GM19035 (cell line): ENCODE measurements around the gene NUBP2.
"Not testable (repeated sequence)": the region's sequence is repeated elsewhere in the genome, so short reads cannot be mapped to it uniquely, and the experiment has no call there.

Experiments used
- ATAC-seq: cut with Tn5 transposase; IDR thresholded peaks from one replicate; pipeline ENCODE4 v1.9.1; 2021; ENCODE audit not compliant: unreplicated experiment

The NUBP2 gene

DNA sequence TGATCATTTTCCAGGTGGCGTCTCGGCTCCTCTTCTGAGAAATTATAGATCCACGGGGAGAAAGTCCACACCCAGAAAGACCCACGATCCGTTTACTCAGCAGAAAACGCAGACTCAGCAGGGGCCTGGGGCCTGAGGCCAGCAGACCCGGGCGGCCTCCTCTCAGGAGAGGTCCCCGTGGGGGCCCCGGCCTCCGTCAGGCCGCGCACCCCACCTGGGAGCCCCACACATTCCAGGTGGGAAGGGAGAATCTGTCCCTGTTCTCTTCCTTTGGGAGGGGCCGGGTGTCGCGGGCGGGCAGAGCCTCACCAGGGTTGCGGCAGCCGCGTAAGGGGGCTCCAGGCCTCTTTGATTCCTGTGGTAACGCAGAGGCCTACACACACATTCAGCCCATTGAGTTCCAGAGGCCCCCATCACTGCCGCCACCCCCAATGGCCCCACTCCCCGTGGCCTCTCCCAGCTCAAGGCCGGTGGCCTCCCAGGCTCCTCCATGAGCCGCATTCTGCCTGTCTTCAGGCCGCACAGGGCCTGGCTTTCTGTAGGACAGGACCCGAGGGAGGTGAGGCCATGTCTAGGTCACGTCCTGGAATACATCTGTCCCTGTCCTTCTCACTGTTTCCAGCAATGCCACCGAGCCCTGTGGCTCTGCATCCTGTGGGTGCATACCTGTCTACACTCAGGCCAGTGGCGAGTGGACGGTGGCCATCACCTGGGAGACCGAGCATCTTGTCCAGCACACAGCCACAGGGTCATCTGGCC lies 12.3 kb downstream of the NUBP2 start:
- ATAC-seq: no peak

DNA sequence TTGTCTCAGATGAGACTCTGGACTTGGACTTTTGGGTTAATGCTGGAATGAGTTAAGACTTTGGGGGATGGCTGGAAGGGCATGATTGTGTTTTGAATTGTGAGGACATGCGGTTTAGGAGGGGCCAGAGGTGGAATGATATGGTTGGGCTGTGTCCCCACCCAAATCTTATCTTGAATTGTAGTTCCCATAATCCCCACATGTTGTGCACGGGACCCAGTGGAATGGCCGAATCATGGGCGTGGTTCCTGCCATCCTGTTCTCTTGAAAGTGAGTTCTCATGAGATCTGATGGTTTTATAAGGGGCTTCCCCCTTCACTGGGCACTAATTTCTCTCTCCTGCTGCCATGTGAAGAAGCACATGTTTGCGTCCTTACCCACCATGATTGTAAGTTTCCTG lies 16.5 kb downstream of the NUBP2 start:
- not testable (repeated sequence) for ATAC-seq

DNA sequence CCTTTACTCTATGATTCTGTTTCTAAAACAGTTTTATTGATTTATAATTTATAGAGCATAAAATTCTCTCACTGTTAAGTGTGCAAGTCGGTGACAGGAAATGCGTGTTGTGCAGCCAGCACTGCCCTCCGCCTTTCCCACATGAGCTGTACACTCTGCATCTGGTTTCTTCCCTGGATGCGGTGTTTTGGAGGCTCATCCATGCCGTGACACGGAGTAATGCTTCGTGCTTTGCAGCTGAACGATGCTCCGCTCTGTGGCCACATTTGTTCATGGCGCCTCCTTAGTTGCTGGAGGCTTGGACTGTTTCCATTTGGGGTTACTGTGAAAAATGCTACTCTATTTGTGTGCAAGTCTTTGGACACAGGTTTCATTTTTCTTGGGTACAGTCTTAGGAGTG lies 17.9 kb downstream of the NUBP2 start:
- no peak for ATAC-seq

DNA sequence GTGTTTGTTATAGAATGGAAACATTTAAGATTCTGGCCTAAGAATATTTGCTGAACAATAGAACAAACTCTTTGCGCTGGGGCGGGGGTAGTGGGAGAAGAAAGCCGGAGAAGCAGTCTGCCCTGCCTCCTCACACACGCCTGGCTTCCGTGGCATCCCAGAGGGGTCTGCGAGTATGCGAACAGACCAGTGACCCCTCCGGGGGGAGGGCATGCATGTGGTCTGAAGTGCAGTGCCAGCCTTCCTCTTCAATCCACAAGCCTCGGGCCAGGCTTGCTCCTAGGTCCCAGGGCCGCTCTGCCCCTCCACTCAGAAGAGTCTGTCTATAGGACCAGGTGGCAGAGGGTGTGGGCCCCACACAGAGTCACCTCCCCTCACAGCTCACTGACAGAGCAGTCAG lies 24.9 kb downstream of the NUBP2 start:
- ATAC-seq: no peak

DNA sequence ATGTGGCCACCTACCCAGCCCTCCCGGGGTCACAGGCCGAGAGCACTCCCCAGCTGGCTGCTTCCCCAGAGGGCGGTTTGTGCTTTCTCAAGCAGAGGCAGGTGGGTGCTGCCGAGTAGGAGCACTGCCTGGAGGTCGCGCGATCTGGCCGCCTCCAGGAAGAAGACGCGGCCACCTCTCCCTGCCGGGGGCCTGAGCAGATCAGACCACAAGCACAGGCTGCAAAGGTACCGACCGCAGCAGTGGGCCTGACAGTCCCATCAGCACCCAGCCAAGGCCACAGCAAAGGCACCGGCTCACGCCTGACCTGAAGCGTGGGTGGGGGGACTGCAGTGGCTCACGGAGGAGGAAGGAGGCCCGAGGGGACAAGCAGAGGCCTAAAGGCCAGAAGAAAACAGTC lies 25.9 kb downstream of the NUBP2 start:
- no peak for ATAC-seq

DNA sequence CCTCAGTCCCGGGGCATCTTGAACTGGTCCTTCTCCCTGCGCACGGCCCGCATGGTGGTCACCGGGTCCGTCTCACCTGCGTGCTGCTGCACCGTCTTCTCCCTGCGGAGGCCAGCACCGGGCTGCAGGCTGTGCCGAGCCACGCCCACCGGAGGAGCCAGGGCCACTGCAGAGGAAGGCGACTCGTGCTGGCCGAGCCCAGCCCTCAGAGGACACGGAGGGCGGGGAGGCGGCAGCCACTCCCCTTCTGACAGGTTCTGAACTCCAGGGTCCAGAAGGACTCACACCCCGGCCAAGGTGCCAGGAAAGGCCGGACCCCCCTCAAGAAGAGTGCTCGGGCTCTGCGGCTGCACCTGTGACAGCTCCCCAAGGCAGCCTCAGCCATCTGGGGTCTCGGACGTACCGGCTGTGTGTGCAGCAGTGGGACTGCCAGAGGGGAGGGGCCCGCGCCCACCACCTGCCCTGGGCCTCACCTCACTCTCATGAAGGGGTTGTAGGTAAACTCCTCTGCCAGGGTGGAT lies 26.6 kb downstream of the NUBP2 start:
- ATAC-seq: no peak

DNA sequence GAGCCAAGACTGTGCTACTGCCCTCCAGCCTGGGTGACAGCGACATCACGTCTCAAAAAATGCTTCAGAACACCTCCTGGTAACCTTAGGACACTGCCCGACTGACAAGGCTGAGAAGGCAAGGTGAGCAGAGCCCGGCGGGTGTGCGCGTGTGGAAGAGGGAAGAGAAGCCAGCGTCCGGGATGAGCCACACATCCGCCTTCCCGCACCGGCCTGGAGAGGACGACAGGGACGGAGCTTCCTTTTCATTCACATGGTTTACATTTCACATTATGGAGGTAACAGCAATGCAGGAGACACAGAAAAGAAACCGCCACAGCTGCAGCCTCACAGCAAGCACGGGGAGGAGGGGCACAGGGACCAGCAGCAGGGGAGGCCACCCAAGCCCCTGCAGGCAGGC lies 27.3 kb downstream of the NUBP2 start:
- no peak for ATAC-seq

DNA sequence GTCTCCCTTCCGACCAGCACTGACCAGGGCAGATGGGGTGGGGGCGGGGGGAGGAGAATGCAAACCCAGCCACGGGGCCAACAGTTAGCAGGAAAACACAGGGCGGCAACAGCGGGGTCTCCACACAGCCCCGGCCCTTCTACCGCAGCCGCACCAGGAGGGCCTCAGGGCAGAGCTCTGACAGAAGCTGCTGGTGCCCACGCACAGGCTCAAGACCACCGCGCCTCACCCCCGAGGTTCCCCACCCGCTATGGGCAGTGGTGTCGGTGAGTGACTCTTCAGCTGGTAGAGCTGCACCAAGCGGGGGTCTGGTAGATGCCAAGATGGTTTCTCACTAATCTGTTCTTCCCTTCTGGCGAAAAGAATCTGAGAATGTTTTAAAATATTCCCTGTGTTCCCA lies 27.8 kb downstream of the NUBP2 start:
- no peak for ATAC-seq

DNA sequence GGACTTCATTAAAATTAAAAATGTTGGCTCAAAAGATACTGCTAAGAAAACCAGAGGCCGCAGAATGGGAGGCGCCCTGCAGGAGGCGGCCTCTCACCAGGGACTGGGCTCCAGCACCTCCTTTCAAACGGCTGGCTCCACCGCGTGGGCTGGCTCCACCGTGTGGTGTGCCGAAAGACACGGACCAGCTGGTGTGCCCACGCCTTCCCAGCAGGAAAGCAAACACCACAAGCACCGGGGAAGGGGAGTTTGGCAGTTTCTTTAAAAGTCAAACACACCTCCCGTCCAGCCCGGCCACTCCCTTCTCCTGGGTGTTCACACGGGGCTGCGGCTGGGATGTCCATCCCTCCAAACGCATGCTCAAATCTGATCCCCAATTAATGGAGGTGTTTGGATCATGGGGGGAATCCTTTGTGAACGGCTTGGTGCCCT lies 30.0 kb downstream of the NUBP2 start:
- ATAC-seq: no peak

DNA sequence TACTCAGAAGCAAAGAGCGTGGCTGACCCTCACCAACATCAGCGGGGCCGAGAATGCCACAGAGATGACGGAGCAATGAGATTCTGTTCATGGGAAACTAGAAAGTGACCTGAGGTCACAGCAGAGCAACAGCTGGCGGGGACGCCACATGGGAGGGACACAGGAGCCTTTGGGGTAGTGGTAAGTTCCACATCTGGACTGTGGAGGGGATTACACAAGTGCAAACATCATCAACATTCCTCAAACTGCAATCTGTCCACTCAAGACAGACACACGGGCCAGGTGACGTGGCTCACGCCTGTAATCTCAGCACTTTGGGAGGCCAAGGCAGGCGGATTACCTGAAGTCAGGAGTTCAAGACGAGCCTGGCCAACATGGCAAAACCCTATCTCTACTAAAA lies 32.7 kb downstream of the NUBP2 start:
- no peak for ATAC-seq

DNA sequence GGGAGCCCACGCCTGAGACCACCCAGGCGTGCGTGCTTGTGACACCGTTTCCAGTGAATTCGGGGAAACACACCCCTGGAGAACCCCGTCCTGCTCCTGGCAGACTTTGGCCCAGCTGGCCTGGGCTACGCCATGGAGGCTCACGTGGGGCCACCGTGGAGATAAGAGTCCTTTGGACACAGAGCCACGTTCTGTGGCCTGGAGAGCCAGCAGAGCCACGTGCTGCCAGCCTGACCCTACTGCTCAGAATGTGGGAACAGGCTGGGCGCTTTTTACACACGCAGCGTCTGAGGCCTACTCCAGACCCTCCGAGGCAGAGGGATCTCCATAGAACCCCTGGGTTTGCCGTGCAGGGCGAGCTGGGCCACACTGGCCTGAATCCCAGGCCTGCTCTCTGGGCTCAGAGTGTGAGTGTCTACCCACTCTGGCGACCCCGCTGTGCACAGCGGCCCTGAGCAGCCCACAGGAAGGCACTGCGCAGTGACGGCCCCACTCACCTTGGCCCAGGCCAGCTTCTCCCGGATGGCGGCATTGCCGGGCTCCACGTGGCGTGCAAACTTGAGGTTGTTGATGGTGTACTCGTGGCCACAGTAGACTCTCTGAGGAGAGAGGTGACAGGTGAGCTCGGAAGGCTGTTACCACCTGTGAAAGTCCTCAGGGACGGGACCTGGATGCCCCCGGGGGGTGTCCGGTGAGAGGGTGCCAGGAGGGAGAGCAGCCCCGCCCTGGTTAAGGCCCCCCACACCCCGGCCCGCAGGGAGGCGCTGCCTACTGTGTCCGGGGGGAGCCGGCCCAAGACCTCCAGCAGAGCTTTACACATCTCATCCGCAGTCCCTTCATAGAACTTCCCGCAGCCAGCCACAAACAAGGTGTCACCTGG lies 33.9 kb downstream of the NUBP2 start:
- ATAC-seq: no peak

DNA sequence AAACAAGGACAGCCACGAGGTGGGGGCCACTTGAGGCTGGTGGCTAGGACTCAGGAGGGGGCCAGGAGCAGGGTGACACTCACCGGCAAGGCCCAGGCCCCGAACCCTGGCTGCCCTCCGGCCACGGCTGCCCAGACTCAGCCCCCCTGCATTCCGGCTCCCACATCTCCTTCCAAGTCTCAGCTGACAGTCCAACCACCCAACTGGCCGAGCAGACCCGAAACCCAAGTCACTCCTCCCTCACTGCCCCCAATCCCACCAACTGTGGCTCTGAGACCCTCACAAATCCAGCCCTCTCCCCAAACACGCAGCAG lies 34.5 kb downstream of the NUBP2 start:
- ATAC-seq: no peak

DNA sequence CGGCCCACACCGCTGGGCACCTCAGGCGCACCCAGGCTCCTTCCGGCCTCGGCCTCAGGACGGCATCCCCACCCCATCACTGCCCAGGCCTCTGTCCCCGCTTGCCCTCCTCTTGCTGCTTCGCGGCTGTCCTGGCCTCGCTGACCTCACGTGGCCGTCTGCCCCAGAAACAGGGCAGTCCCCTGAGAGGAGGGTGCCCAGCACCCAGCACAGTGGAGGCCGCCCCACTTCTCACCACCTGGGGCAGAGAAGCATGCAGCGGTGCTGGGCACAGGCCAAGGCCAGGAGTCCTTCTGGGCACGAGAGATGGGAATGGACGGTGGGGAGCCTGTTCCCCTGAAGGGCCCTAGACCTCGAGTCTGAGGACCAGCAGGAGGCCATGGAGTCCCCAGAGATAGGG lies 35.0 kb downstream of the NUBP2 start:
- ATAC-seq: no peak

DNA sequence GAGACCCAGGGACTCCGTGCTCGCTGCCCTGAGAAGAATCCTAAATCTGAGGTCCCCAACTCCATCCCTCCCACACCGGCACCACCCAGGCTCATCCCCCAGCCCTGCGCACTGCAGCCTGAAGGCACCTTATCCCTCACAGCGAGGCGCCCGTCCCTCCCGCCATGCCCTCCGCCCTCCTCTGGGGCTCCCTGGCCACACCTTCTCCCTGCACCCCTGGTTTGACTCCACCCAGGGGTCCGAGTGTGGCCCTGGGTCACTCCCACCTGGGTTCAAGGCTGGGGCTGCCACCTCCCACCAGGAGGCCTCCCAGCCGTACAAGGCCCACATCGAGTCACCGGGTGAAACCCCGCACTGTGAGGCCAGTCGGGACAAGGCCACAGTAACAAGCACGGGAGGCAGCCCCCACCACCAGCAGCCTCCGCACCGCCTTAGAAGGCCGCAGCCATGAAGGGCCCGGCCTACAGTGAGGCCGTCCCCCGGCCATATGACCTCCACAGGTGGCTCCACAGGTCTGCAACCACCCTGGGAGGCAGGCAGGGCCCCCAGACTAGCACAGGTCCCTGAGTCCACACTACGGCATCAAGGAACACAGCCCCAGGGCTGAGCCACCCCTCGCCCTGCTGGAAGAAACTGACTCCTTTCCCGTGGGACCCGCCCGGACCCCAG lies 35.6 kb downstream of the NUBP2 start:
- ATAC-seq: no peak

DNA sequence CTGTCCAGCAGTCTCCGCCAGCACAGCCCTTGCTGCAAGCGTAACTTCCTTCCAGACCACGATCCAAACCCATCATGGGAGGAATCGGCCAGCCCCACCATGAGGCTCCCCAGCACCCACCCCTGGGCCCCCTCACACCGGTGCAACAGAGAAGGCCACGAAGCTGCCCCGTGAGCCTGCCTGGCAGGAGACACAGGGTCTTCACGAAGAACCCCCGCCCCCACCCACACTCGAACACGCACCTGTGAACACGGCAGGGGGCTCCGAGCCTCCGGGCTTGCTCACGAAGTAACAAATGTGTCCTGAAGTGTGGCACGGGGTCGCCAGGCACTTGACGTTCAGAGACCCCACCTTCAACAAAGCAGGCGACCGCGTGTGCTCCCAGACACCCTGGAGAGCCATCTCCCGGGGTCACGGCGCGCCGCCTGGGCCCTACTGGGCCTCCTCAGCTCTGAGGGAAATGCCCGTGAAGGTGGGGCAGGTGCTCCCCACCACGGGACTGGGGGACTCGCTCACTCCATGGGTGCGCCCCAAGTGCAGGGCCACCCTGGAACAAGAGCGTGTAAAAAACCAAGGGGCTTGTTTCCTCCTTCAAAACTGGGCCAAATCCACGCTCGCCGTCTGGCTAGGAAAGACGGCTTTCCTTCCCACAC lies 36.2 kb downstream of the NUBP2 start:
- ATAC-seq: no peak

DNA sequence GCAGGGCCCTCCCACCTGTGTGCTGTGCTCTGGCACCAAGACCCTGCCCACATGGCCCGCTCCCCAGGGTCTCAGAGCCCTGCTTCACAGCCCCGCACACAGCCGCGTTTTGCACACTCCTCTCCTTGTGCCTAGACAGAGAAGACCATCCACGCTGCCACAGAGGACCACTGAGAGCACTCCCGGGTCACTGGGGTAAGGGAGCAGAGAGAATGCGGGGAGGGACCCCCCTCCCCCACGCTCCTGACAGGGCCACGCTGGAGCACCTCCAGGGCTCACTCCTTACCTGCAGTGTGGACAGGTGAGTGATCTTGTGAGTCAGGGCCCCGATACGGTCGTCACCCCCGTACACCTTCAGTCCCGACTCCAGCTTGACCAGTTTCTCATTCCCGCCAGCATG lies 36.9 kb downstream of the NUBP2 start:
- no peak for ATAC-seq

DNA sequence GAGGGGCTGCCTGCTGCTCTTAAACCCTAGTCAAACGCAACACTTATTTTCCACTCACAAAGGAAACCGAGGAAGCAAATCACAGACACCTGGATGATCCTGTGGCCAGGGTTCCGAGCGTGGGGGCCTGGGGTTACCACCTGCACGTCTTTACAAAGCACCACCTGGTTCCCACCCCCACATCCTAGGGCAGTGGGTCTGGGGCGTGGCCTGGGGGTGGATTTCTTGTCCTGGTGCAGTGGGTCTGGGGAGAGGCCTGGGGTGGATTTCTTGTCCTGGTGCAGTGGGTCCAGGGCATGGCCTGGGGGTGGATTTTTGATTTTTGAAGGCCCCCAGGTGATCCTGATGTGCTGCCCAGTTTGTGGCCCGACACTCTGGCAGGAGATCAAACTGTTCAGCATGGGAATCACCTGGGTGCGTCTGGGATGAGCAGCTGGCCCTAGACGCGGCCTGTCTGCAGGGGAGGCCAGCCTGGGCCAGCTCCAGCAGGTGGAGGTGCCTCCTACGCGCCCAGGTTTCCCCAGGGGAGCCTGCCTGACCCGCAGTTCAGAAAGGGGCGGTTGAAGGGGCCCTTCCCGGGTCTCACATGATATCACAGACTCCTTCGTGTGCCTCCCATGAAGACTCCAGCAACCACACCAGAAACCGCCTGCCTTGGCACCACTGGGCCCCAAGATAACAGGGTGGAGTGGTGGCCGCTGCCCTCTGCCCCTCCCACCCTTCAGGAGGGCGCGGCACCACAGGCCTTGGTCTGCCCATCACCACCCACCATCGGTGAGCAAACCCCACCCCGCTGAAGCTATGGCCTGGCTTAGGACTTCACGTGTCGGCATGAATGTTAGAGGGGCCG lies 37.6 kb downstream of the NUBP2 start:
- no peak for ATAC-seq

DNA sequence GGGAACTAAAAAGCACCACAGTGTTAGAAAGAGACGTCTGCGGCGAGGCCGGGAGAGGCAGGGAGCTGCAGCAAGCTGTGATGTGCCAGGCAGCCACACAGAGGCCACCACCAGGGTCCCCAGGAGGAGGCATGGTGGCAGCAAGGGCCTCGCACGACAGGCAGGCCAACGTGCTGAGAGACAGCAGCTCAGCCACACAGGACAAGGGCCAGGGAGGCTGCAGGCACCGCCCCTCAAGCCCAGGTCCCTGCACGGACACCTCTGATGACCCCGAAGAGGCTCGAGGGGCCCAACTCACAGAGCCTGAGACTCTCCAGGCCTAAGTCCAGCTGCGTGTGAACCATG lies 38.2 kb downstream of the NUBP2 start:
- ATAC-seq: no peak

DNA sequence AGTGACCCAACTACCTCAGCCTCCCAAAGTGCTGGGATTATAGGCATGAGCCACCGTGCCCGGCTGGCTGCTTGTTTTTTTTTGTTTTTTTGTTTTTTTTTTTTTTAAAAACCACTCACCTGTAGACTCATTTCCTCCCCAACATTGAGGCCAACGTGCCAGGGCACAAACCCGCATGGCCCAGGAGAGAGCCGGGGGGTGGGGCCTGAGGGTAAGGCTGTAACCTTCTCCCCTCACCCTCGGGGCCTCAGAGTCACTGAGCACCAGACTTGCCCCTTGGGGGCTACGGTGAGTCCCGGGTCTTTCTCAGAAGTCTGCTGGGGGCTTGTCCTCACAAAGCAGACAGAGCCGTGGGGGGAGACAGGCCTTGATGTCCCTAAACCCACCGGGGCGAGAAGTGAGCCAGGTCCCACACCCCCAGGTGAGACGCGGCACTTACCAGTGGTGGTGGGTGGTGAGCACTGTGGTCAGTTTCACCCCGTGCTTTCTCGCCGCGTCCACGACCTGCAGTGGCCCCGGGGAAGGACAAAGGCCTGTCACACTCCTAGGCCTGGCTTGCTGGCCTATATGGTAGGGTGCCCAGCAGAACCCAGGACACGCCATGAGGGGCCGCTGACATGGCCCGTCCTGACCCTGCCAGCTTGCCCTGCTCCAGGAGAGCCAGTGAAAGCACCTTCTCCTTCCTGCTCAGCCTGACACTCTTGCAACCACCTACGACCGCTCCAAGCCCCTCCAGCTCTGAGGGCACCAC lies 39.3 kb downstream of the NUBP2 start:
- ATAC-seq: no peak

DNA sequence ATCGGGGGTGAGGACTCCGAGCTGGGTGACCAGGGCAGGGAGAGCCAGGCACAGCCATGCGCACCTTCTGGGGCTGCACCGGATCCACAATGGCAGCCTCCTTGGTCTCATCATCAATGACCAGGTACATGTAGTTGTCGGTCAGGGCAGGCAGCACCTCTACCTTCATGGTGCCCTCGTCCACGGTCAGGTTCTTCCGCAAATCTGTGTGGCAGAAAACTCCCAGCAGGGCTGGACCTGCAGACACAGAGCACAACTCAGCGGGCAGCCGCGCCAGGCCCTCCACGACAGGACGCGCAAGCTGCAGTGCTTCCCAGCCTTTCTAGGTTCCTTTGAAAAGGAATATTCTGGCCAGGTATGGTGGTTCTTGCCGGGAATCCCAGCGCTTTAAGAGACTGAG lies 40.0 kb downstream of the NUBP2 start:
- no peak for ATAC-seq
